ENCODE results near the gene NAT16.

NAT16 gene

DNA sequence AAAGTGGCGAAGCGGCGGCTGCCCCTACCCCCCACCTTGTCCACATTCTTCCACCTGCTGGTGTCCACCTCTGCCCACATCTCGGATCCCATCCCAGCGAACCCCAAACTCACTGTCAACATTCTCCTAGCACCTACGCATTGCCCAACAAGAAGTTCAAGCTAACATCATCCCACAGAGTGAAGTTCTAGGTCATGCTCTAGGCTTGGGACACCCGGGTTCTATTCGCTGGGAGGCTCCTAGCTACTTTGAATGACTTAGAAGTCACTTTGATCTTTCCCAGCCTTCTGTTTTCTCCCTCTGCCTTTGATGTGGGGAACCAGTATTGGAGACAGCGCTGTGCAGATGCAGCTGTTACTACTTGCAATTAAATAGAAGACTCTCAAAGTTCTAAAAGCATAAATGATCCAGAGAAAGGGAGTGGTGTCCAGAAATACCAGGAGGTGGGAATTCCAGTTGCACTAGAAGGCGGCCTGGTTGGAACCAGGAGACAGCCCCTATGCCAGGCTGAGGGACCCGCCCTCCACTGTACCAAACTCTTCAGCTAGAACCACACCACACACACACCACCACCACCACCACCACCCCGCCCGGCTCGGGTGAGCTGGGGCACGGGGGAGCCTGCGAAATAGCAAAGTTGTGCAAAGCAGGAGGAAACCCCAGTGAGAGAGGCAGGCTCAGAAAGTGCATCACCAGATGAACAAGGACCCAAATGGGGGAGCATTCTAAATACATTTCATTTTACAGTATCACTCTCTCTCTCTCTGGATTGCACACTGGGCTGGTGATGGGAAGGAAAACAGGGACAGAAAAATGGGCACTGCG is 9.3 kb downstream of the NAT16 start:
- DNase-seq (ENCODE audit: low read depth in 2 of 2): no peak

DNA sequence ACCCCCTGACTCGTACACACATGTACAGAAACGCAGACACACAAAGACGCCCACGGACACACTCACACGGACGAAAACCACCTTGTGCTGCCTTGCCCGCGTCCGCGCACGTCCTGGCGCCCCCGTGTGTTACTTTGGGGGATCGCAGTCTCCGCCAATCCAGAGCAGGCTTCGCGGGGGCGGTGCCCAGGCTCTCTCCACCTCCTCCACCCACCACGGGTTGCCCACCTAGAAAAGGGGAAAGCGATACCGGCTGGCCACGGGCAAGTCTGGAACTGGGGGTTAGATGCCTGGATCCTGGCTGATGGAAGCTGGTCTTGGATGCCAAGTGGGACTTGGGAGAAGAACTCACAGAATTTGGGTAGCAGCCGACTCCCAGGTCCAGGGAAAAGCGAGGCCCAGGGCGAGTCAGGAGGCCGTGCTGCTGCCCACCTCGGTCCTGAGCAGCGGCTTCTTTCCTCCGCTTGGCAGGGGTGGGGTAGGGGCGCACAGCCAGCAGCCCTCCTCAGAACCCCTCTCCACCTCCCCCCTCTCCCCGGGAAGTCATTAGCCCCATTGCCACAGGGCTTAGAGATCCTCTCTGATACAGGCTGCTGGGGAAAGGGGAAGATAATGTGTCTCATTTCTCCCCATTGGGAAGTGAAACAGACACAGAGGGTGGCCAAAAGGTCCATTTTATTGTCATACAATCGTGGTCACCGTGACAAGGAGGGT is 10.1 kb downstream of the NAT16 start:
- peak; percentile 66 to 68 for DNase-seq (ENCODE audit: low read depth in 2 of 2)

DNA sequence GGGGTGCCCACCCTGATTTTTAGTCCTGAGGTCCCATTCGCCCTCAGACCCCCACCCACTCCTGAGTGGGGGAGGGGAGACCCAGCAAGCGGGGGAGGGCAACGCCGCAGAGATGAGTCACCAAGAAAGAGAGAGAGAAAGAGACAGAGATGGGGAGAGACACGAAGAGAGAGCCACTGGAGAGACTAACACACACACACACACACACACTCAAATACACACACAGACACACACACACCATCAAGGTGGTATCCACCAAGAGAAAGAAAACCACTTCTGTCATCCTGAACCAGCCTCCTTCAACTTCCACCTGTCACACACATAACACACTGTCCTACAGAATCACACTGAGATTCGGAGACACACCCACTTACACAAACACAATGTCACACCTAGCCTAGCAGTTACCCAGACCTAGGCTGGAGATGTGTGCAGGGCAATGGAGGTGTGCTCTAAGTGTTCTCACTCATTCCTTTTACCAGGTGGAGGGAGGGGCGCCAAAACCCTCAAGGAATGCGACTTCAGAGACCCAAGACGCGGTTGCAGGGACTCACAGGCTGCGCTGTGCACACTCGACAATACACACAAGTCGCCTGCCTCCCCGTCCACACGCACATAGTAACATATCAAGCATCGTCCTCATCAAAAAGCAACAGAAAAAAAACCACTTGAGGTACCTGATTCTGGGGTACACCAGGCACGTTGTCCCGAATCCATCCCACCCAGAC is 10.8 kb downstream of the NAT16 start:
- DNase-seq (ENCODE audit: low read depth in 2 of 2): no peak

DNA sequence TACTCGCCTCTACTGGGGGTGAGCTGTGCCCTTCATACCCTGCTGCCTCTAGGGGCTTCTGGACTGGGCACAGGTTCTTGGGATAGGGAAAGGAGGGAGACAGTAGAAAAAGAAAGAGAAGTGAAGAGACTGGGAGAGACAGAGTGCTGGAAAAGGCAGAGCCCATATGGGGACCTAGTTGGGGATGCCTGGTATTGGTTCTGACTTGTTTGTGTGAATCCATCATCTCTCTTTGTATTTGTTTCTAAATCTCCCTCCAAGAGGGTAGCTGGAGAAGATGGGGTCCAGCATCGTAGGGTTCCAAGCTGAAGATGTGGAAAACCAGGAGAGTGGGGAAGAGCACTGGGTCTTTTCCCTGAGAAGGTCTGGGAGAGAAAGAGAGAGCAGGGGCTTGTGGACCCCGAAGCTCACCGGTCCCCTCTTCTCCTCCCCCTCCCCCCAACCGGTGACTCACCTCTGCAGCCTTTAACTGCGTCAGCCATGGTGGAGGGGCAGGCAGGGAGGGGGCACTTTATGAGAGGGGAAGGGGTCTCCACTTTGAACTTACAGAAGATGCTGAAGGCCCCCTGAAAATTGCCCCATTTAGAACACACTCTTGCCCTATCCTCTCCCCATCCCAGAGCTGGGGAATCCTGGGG is 11.6 kb downstream of the NAT16 start:
- no peak for DNase-seq (ENCODE audit: low read depth in 2 of 2)

DNA sequence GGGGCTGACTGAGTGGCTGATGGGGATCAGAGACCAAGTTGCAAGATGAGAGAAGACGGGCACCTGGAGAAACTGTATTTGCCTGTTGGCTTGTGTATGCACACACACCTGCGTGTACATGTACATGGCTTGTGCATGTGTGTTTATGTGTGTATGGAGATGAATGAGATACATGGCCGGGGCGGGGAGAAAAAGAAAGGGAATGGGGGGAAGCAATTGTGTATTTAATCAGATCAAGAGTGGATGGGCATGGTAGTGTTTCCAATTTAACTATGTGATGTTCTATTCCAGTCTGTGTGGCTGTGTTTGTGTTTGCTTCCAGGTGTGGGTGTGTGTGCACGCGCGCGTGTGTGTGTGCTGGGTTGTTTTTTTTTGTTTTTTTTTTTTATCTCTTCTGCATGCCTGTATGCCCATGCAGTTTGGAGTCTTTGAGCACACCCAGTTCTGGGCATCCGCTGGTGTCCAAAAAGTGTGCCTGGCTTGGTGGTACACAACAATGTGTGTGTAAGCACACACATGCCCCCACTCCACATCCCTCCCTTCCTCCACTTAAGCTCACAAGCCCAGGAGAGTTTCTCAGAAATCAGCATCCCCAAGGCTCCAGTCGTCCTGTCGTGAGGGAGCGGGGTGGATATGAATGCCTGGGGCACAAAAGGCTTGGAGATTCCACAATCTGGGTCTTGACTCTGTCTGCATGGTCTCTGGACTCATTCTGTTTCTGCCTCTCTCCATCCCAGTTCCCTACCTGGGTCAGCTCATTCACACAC is 12.3 kb downstream of the NAT16 start:
- DNase-seq (ENCODE audit: low read depth in 2 of 2): no peak

- DNase-seq (ENCODE audit: low read depth in 2 of 2): no peak
Measured at GRCh38 chr7:101166909-101167644, 13.0 kb downstream of the NAT16 start.

GRCh38 chr7:101166648-101166908 is 13.5 kb downstream of the NAT16 start:
- no peak for DNase-seq (ENCODE audit: low read depth in 2 of 2)

DNA sequence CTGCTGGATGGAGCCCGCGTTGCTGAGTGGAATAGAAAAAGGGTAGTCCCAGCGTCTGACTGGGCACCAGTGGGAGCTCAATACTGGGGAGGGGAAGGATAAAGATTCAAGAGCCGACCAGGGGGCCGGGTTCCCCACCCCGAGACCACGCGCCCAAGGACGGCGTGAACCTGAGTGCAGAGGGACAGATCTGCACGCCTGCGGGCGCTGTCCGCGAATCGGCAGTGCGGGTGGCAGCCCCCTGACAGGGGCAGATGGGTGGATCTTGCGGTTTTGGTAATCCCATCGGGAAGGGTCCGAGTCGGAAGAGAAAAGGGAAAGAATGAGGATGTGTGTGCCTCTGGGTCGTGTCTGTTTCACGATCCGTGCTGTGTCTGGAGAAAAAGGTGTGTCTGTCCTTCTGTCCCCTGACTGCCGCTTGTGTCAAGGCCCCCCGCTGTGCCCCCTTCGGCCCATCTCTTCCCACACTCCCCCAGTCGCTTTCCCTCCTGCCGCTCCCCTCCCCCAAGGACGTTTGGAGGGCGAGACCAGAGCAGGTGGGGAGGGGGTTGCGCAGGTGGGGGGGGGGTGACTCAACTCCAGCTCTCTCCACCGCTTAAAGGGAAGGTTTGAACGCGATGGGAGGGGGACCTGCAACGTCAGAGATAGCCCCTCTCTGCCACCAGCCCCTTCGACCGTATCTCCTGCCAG is 14.0 kb downstream of the NAT16 start:
- no peak for DNase-seq (ENCODE audit: low read depth in 2 of 2)

DNA sequence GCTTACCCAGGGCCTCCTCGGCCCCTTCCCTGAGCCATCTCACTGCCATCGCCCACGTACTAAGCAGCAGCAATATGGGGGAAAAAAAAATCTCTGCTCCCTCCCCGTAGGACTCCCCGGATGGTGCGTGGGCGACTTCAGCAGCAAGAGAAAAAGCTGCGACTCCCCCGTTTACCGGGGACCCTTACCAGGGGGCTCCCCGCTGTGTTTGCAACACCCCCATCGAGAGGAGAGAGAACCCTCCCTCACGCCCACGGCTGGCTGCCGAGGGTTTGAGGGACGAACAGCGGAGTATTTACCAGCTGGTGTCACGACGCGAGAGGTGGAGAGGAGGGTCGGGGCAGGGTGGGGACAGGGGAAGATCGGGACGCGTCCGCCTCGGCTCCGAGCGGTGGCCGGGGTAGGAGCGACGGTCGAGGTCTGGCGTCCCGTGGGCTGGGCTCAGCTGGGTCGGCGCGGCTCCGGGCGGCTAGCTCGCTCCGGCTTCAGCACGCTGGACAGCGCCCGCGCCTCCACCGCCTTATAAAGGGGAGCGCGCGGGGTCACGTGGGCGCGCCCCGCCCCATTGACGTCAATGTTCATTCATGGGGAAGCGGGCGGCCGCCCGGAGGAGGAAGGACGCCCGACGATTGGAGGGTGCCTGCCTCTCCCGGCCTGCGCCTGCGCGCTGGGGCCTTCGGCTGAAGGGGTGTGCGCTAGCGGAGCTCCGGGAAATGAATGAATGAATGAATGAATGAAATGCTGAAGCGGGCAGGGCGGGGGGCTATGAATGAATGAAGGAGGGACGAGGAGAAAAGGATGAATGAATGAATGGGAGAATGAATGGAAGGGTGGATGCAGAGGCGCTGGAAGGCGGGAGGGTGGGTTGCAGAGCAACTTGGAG is 14.8 kb downstream of the NAT16 start, which contains the start of gene VGF:
Gene VGF, minus strand, starts transcription at position 495 of the 883 bp plus-strand sequence. CDS start 726 bp downstream, outside the sequence.
- DNase-seq (ENCODE audit: low read depth in 2 of 2): peak; percentile 75 to 86

GRCh38 chr7:101164071-101164840 is 15.8 kb downstream of the NAT16 start:
- DNase-seq (ENCODE audit: low read depth in 2 of 2): no peak

DNA sequence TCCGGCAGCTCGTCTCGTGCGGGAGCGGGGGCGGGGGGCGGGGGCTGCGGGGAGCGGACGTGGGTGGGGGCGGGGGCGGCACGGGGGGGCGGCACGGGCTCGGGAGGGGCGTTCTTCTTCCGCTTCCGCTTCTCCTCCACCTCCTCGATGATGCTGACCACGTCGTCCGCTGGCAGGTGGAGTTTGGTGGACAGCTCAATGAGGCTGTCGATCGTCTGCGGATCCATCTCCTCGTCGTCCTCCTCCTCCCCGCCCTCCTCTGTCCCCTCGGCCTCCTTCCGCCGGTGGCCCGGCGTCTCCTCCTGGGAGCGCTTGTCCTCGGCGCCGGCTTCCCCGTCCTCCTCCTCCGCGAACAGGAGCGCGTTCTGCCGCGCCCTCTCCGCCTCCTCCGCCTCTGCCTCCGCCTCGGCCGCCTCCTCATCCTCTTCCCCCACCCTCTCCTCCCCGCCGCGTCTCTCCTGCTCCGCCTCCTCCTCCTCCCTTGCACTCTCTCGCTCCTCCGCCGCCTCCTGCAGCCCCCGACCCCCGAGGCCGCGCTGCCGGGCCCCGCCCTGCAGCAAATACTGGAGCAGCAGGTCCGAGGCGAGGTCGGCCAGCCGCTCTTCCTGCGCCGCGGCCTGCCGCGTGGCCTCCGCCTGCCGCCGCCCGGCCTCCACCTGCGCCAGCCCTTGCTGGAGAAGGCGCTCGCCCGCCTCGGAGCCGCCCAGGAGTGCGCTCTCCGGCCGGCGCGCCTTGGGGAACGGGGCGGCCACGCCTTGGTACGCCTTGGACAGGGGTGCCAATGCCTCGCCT is 16.6 kb downstream of the NAT16 start:
- DNase-seq (ENCODE audit: low read depth in 2 of 2): no peak

DNA sequence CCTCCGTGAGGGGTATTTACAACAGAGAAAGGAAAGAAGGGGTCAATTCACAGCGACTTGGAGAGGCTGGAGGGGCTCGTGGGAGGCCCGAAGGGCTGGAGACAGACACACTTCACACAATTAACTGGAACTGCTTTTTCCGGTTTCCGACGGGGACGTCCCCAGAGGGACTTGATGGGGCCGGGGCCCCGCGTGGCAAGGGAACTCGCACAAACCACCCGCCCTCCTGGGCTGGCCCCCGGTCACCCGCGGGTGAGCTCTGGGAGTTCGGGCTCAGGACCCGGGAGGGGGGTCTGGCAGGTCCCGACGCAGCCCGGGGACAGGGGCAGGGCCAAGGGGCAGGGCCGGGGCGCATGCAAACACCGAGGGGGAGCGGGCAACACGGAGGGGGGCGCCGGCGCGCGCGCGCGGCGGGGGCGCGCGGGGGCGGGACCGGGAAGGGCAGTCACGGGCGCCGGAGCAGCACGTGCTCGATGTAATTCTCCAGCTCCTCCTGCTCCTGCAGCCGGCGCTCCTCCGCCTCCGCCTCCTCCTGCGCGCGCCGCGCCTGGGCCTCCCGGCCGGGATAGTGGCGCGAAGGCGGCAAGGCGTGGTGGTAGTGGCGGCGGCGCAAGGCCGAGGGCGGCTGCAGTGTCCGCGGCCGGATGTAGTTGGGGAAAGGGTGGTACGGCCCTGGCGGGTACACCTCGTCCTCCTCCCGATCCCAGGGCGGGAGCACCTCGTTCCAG is 17.4 kb downstream of the NAT16 start:
- DNase-seq (ENCODE audit: low read depth in 2 of 2): no peak

GRCh38 chr7:101161692-101162471 is 18.2 kb downstream of the NAT16 start:
- DNase-seq (ENCODE audit: low read depth in 2 of 2): no peak

- no peak for DNase-seq (ENCODE audit: low read depth in 2 of 2)
Measured at GRCh38 chr7:101160910-101161309, 19.2 kb downstream of the NAT16 start.

DNA sequence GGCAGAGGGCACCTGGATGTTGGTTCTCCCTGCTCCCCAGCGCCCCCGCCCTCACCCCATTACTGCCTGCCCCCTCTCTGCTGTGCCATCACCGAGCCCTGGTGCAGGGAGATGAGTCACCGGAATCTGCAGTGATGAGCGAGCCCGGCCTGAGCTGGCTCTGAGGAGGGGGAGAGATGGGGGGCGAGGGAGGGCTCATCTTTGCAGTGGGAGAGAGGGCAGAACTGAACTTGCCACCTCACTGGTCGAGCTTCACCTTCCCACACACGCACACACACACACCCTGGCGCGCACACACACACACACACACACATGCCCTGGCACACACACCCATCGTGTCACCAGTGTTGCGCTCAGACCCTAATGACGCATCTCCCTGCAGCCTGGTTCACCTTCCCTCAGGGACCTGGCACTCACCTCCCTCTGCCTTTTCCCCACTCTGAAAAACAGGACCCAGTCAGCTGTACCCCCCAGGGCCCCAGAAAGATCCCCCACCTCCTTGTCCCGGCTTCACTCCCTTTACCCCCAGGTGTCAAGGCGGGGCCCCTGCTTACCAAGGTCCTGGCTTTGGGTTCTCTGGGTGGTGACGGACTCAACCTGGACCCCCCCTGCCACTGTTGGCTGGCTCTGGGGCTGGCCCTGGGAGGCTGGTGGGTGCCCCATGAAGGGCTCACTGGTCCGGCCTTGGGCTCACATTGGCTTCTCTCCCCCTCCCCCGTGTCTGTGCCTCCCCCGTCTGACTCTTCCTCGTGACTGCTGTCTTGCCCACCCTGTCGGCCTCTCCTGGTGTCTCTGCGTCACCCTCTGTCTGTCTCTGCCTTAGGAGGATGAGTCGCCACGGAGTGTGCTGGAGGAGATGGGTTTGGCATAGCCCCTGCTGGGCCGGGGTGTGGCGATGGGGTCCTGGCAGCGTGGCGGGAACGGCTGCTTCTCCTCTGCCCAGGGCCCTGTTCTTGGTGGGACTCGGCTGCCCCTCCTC is 20.1 kb downstream of the NAT16 start:
- no peak for DNase-seq (ENCODE audit: low read depth in 2 of 2)
